Lung (tissue), 12 donors: ENCODE results near the gene LRIG1. TPM values are rescaled to one million over a fixed set of nuclear protein-coding genes. Genes with fewer than 3 reads are reported as not detected.

Source experiments
- ATAC-seq: fragments of 200-7000 bp; cut with Tn5 transposase; one replicate; pipeline ENCODE4 v1.9.1; 2020; ENCODE audit warnings: moderate number of reproducible peaks; ENCODE audit not compliant: insufficient read depth, low FRiP score
- DNase-seq, 3 donors: peaks; one replicate each; pipeline ENCODE4 v3.0.0-alpha.2; 2013 to 2017
- H3K27ac ChIP-seq, 2 donors: one replicate each; pipeline ENCODE4 v1.5.1; 2013; ENCODE audit warnings: mild to moderate bottlenecking in 2 of 2, moderate library complexity in 2 of 2, control low read depth in 1 of 2, inconsistent platforms in 1 of 2, low read depth in 1 of 2, low read length in 1 of 2
- H3K27me3 ChIP-seq, 3 donors: one replicate each; pipeline ENCODE4 v1.5.1; 2013; ENCODE audit warnings: low read length in 2 of 3; ENCODE audit not compliant: control insufficient read depth in 3 of 3, insufficient read depth in 3 of 3
- H3K36me3 ChIP-seq, 4 donors: one replicate each; pipeline ENCODE4 v1.5.1; 2013; ENCODE audit warnings: low read length in 4 of 4, mild to moderate bottlenecking in 1 of 4, moderate library complexity in 1 of 4; ENCODE audit not compliant: control insufficient read depth in 4 of 4, insufficient read depth in 4 of 4
- H3K4me1 ChIP-seq, 5 donors: one replicate each; pipeline ENCODE4 v1.5.1; 2013; ENCODE audit warnings: low read length in 5 of 5, mild to moderate bottlenecking in 2 of 5, moderate library complexity in 1 of 5; ENCODE audit not compliant: control insufficient read depth in 5 of 5, insufficient read depth in 5 of 5
- H3K4me3 ChIP-seq: one replicate; pipeline ENCODE4 v1.5.1; 2013; ENCODE audit warnings: mild to moderate bottlenecking, control low read depth, moderate library complexity
- H3K9ac ChIP-seq, 2 donors: one replicate each; pipeline ENCODE4 v1.5.1; 2013; ENCODE audit warnings: low read length in 2 of 2, control low read depth in 1 of 2; ENCODE audit not compliant: insufficient read depth in 1 of 2
- H3K9me3 ChIP-seq, 4 donors: one replicate each; pipeline ENCODE4 v1.5.1; 2013; ENCODE audit warnings: low read length in 3 of 4, mild to moderate bottlenecking in 1 of 4, moderate library complexity in 1 of 4; ENCODE audit not compliant: control insufficient read depth in 4 of 4, insufficient read depth in 3 of 4
- CTCF ChIP-seq: IDR thresholded peaks from 2 replicates; pipeline ENCODE4 v1.5.1; 2012; ENCODE audit warnings: mild to moderate bottlenecking; ENCODE audit errors: control extremely low read depth, extremely low read depth
- WGBS, 2 donors: extraction: QIAGEN DNeasy Blood & Tissue Kit; methylation state at CpG; one replicate each; pipeline ENCODE4 v1.1.7; 2013; 5-methylcytosine and 5-hydroxymethylcytosine counted together
- polyA plus RNA-seq, 2 donors: library from polyadenylated mRNA; stranded (reverse); fragments of 200-250 nt; gene quantifications; one replicate each; pipeline ENCODE4 v1.2.1, GENCODE V29; 2013
- total RNA-seq, 2 donors: library from RNA; depleted of rRNA in 1 of 2; stranded (reverse); fragments of >200 nt in 1 of 2; gene quantifications; one replicate each; pipeline ENCODE4 v1.2.1, GENCODE V29; 2014 to 2021
- donor health status: control.
- donor health status: control.
- donor health status: Bipolar disorder and iron deficiency.
- donor health status: healthy.
- donor health status: DM: yes; HTN: yes; CAD: no.

Gene LRIG1
- total and polyA plus RNA-seq, 4 donors = 21.9 to 97.4 (median 42.2) TPM

GRCh38 chr3:66439666-66440344 lies 61.0 kb downstream of the LRIG1 start:
- H3K4me1 ChIP-seq = peaks cover 0 to 41% (median 31%) of the 10 kb centered on the region in 5 donors
- H3K9me3 ChIP-seq = no peaks in the 10 kb centered on the region
- H3K4me3 ChIP-seq = no peak overlapping the region
- no peak overlapping the region for H3K9ac ChIP-seq
- no peak for TF ChIP-seq CTCF
- ATAC-seq (no peak), DNase-seq (peak in 2 of 3 donors; percentile 39 to 68)
- no peaks in the 10 kb centered on the region for H3K27me3 ChIP-seq
- H3K27ac ChIP-seq = no peak overlapping the region
- 33 to 55% methylated on average over 7 of the region's 7 CpGs for WGBS, 2 donors
- peaks cover 0 to 2% (median 0%) of the 10 kb centered on the region in 4 donors for H3K36me3 ChIP-seq

- no peak for DNase-seq
- no peak overlapping the region for H3K27ac ChIP-seq
- WGBS, 2 donors = 93 to 96% methylated on average over 4 of the region's 4 CpGs
Observed at GRCh38 chr3:66438046-66438445, 62.8 kb downstream of the LRIG1 start.

DNA sequence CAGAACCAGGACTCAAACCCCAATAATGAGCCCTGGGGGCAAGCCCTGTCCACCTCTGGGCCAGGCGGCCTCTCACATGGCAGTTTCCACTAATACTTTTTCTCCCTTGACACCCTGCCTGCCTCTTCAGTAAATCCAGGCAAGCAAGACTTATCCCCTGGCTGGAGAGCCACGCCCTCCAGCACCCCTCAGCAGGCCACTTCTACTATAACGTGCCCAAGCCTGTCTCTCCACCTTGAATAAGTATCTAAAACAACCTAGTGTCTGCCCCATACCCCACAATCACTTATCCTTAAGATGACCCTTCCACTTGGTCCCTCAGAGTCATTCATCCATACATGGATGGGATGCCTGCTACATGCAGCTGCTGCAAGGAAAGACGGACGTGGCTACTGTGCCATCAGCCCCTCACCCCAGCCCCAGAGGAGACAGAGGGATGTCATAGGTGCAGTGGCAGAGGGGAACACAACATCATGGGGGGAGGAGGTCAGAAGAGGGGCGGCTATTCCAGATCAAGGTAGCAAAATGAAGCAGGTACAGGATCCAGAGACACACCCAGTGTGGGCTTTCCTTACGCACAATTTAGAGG lies 63.4 kb downstream of the LRIG1 start:
- no peak for ATAC-seq
- no peaks in the 10 kb centered on the region for H3K27me3 ChIP-seq

More at GRCh38 chr3:66438046-66438445, 62.8 kb downstream of the LRIG1 start:
- Histone ChIP-seq H3K9me3 (no peaks in the 10 kb centered on the region), H3K4me3 (no peak overlapping the region), H3K9ac (no peak overlapping the region), H3K36me3 (peaks cover 0 to 2% (median 0%) of the 10 kb centered on the region in 4 donors), H3K4me1 (peaks cover 4 to 40% (median 29%) of the 10 kb centered on the region in 5 donors), H3K27me3 (no peaks in the 10 kb centered on the region)
- no peak for TF ChIP-seq CTCF
- ATAC-seq = no peak

More for the DNA sequence above, 63.4 kb downstream of the LRIG1 start:
- peaks cover 0 to 2% (median under 1%) of the 10 kb centered on the region in 4 donors for H3K36me3 ChIP-seq
- peaks cover 4 to 35% (median 27%) of the 10 kb centered on the region in 5 donors for H3K4me1 ChIP-seq
- TF ChIP-seq CTCF = no peak
- H3K9me3 ChIP-seq = no peaks in the 10 kb centered on the region
- H3K9ac ChIP-seq = no peak overlapping the region
- DNase-seq = no peak
- no peak overlapping the region for H3K4me3 ChIP-seq
- WGBS, 2 donors = 82 to 95% methylated on average over 7 of the region's 7 CpGs
- no peak overlapping the region for H3K27ac ChIP-seq
